Muscle layer of duodenum (tissue), 2 donors: ENCODE measurements around the gene ICA1.

ENCODE experiments used
- H3K27ac ChIP-seq: one replicate; pipeline ENCODE4 v1.7.0; 2013; ENCODE audit warnings: mild to moderate bottlenecking, low read length
- H3K27me3 ChIP-seq: one replicate; pipeline ENCODE4 v1.7.0; 2013; ENCODE audit warnings: low read depth, mild to moderate bottlenecking, control low read depth, low read length
- H3K36me3 ChIP-seq, 2 donors: one replicate each; pipeline ENCODE4 v1.7.0; 2013; ENCODE audit warnings: low read length in 2 of 2, control low read depth in 1 of 2, mild to moderate bottlenecking in 1 of 2; ENCODE audit not compliant: insufficient read depth in 2 of 2, control insufficient read depth in 1 of 2
- H3K4me1 ChIP-seq, 2 donors: one replicate each; pipeline ENCODE4 v1.7.0; 2013; ENCODE audit warnings: low read length in 2 of 2, mild to moderate bottlenecking in 2 of 2, control low read depth in 1 of 2, moderate library complexity in 1 of 2; ENCODE audit not compliant: insufficient read depth in 2 of 2, control insufficient read depth in 1 of 2
- H3K4me3 ChIP-seq, 2 donors: one replicate each; pipeline ENCODE4 v1.7.0; 2013; ENCODE audit warnings: low read length in 2 of 2, low read depth in 1 of 2, mild to moderate bottlenecking in 1 of 2
- H3K9me3 ChIP-seq, 2 donors: one replicate each; pipeline ENCODE4 v1.7.0; 2013; ENCODE audit warnings: low read length in 2 of 2, control low read depth in 1 of 2, mild to moderate bottlenecking in 1 of 2; ENCODE audit not compliant: control insufficient read depth in 1 of 2
- donor health status: healthy.

The ICA1 gene

DNA sequence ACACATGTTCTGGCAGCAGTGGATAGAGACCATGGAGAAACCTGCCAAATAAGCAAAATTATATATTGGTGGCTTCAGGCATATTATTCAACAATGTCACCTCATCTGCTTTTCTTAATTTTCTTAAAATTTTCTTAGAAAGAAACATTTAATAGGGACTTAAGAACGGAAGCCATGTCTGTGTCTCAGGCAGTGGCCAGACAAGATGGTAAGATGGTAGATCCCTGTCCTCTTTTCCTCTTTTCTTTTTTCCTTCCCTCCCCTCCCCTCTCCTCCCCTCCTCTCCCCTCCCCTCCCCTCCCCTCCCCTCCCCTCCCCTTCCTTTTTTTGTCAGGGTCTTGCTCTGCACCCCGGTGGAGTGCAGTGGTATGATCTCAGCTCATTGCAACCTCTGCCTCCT is 24.2 kb upstream of the ICA1 start:
- Histone ChIP-seq H3K27ac (no peak overlapping the region), H3K9me3 (no peaks in the 10 kb centered on the region), H3K4me3 (no peak overlapping the region), H3K27me3 (no peaks in the 10 kb centered on the region), H3K36me3 (no peaks in the 10 kb centered on the region), H3K4me1 (no peaks in the 10 kb centered on the region)

DNA sequence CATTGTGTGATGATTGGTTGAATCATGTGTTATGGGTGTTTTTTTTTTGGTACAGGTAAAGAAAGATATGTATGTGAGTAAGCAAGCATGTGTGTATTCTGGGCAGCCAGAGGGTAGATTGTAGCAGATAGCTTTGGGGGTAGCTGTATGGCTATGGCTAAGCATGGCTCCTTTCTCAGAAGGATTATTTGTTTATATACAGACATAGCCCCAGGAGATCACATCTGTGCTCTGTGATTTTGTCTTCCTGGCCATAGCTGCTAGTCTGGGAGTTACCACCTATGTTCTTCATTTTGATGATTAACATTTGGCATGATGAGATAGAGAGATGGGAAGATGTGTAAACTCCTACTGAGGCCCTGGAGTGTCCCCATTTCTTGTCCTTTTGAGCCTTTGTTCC is 23.2 kb upstream of the ICA1 start:
- H3K9me3 ChIP-seq, result no peaks in the 10 kb centered on the region
- no peaks in the 10 kb centered on the region for H3K4me1 ChIP-seq
- H3K36me3 ChIP-seq, result no peaks in the 10 kb centered on the region
- no peaks in the 10 kb centered on the region for H3K27me3 ChIP-seq
- no peak overlapping the region for H3K27ac ChIP-seq
- H3K4me3 ChIP-seq, result no peak overlapping the region

DNA sequence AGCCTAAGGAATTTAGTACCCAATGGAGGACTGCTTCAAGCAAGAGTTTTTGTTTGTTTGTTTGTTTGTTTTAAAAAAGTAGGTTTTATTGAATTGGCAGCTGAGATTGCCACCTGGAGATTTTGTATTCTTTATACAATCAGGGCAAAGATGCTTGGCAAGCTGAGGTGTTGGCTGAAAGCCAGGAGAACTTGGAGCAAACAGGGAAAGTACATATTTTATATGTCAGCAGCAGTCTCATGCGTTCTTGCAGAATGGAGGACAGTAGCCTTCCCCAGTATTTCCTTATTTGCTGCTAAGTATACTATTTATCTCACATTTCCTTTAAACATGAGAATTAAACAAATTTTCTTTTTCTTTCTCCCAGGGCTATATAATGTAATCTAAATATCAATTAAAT is 22.6 kb upstream of the ICA1 start:
- no peaks in the 10 kb centered on the region for H3K27me3 ChIP-seq
- H3K9me3 ChIP-seq, result no peaks in the 10 kb centered on the region
- no peak overlapping the region for H3K27ac ChIP-seq
- H3K36me3 ChIP-seq, result no peaks in the 10 kb centered on the region
- no peaks in the 10 kb centered on the region for H3K4me1 ChIP-seq
- no peak overlapping the region for H3K4me3 ChIP-seq

DNA sequence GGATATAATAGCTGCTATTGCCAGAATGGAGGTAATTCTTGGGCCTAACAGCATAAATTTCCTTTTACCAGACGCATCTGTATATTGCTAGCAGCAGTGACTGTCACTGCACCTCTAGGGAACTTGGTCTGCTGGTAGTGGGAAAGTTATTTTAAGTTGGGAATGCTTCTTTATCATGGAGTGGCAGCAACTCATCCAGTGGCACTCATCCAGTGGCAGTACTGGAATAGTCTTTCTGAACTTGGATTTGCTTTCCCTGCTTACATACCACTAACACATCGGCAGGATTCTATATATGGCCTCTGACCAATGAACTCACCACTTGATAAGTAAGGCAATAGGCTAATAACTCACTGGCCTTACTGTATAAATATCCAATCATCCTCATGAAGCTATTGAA is 22.0 kb upstream of the ICA1 start:
- Histone ChIP-seq H3K36me3 (no peaks in the 10 kb centered on the region), H3K9me3 (no peaks in the 10 kb centered on the region), H3K4me1 (no peaks in the 10 kb centered on the region), H3K27ac (no peak overlapping the region), H3K4me3 (no peak overlapping the region), H3K27me3 (no peaks in the 10 kb centered on the region)

DNA sequence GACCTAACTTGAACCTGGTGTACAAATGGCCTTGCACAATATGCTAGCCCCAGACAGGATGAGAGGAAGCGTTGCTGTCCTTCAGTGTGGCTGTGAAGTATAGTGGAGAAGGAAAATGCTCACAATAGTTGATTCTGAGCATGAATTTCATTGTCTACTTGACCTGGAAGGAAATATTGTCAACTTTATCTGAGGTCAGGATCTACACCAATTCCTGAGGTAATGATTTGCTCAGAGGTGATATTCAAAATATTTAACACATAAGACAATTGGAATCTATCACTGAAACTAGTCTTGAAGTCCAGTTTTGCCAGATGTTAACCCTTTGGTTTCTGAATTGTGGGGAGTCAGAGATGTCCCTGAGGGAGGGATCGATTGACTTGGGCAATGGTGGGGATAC is 20.9 kb upstream of the ICA1 start:
- H3K27ac ChIP-seq, result no peak overlapping the region
- no peaks in the 10 kb centered on the region for H3K4me1 ChIP-seq

DNA sequence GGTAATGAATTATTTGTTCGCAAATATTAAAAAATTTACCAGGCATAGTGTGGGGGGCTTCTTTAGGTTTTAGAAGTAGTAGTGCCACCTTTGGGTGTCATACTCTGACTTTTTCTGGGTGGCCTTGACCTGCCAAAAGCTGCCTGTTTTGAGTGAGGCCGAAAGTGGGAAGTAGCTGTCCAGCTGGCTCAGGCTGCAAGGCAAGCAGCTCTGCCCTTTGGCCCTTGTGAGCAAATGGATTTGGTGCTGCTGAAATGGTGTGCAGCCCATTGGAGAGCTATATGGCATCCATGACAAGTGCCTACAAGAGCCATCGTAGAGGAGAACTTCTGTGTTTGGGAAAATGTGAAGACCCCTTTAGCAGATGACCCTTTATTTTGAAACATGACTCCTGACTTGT is 20.2 kb upstream of the ICA1 start:
- H3K27me3 ChIP-seq, result no peaks in the 10 kb centered on the region
- no peak overlapping the region for H3K4me3 ChIP-seq
- H3K4me1 ChIP-seq, result no peaks in the 10 kb centered on the region
- no peaks in the 10 kb centered on the region for H3K36me3 ChIP-seq
- no peak overlapping the region for H3K27ac ChIP-seq
- H3K9me3 ChIP-seq, result no peaks in the 10 kb centered on the region

More for the DNA sequence above, 20.9 kb upstream of the ICA1 start:
- Histone ChIP-seq H3K9me3 (no peaks in the 10 kb centered on the region), H3K27me3 (no peaks in the 10 kb centered on the region), H3K4me3 (no peak overlapping the region), H3K36me3 (no peaks in the 10 kb centered on the region)

DNA sequence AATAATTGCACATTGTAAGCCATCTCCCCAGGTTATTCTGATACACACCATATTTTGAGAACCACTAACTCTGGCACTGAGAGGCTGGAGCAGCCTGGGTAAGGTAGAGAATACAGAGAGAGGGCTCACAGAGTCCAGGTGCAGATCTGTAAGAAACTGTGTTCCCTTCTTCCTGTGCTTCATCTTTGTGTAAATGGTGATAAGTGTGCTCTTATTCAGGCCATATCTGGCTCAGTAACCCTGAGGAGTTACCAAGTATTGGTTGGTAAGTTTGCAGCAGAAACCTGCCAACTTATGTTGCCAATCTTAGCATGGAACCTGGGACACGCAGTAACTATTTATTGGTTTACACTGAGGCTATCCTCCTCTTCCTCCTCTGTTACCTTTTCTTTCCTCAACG is 16.2 kb upstream of the ICA1 start:
- H3K27ac ChIP-seq, result no peak overlapping the region
- H3K4me1 ChIP-seq, result no peaks in the 10 kb centered on the region
- H3K4me3 ChIP-seq, result no peak overlapping the region

DNA sequence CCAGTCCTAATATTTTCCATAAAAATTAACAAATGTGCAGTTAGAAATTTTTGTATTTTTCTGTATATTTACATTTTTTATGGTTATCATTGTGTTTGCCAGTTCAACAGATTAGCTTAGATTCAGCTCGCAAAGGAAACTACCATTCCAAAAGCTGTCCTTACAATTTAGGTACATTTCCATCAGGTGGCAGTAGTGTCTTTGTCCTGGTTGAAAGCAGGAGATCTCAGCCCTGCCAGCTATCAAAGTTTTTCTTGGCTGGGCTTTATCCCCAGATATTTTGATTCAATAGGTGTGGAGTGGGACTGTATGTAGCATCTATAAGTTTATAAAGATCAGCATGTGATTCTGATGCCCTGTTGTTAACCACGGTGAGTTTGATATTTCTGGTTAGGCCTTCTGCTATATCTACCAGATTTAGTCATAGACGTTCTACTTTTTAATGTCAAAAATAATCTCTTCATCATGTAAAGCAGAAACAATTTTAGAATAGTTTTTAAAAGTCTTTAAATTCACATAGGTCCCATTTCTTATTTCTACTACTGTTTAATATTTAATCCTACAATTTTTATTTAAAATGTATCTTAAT is 15.5 kb upstream of the ICA1 start:
- Histone ChIP-seq H3K4me3 (no peak overlapping the region), H3K4me1 (no peaks in the 10 kb centered on the region), H3K27me3 (no peaks in the 10 kb centered on the region), H3K9me3 (no peaks in the 10 kb centered on the region), H3K27ac (no peak overlapping the region), H3K36me3 (no peaks in the 10 kb centered on the region)

More for the DNA sequence above, 16.2 kb upstream of the ICA1 start:
- H3K36me3 ChIP-seq, result no peaks in the 10 kb centered on the region
- H3K9me3 ChIP-seq, result no peaks in the 10 kb centered on the region
- H3K27me3 ChIP-seq, result no peaks in the 10 kb centered on the region

DNA sequence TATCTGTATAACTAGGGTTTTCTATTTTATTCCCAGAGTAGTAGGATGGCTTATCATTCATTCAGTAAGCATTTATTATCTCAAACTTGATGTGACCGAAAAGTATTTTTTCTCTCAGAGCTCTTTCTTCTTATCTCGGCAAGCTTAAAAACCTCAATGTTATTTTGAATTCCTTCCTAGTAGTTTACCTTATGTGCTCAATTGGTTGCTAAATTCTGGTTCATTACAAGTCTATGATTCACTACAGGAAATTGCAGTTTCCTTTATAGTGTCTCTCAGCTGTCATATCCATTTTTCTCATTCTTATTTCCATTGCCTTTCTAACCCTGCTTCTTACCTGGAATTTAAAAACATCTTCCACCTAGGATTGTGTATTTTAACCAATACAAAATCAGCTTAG is 12.6 kb upstream of the ICA1 start:
- H3K36me3 ChIP-seq, result no peaks in the 10 kb centered on the region
- no peaks in the 10 kb centered on the region for H3K9me3 ChIP-seq
- H3K4me1 ChIP-seq, result no peaks in the 10 kb centered on the region
- H3K4me3 ChIP-seq, result no peak overlapping the region
- H3K27me3 ChIP-seq, result no peaks in the 10 kb centered on the region
- H3K27ac ChIP-seq, result no peak overlapping the region

DNA sequence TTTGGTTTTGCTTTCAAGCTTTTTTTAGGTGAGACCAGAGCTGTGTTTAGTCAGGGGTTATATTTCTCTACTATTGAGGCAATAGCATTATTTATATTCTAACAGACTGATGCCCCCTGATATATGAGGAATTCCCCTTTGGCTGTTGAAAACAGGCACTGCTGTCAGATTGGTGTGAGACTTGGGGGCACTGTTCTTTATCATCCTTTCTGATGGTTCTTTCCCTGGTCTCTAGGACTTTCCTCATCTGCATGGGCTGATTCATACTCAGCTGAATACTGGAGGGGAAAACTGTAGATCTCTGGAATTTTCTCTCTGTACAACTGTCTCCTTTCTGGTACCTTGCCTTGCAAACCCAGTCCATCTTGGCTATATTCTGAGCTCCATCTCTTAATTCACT is 10.0 kb upstream of the ICA1 start:
- Histone ChIP-seq H3K36me3 (no peaks in the 10 kb centered on the region), H3K27me3 (no peaks in the 10 kb centered on the region), H3K9me3 (no peaks in the 10 kb centered on the region), H3K4me1 (no peaks in the 10 kb centered on the region), H3K4me3 (no peak overlapping the region), H3K27ac (no peak overlapping the region)

DNA sequence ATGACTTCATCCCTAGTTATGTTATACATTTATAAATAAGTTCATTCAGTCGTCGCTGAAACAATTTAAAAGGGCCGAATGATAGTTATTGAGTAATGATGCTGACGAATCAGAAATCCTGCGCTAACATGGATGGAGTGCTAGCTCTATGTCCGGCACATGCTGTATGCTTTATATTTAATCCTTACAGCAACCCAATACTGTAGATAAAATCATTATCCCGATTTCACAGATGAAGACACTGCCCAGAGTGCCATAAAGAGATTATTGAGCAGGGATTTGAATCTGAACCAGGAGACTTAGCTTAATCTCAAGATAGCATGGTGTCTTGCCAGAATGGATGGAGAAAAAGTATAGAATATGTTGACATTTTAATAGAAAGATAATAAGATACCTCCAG is 1.1 kb upstream of the ICA1 start:
- H3K9me3 ChIP-seq, result no peaks in the 10 kb centered on the region
- no peaks in the 10 kb centered on the region for H3K36me3 ChIP-seq
- peak overlapping the region; percentile 58 for H3K27ac ChIP-seq
- peaks cover 0 to 12% of the 10 kb centered on the region in 2 donors for H3K4me1 ChIP-seq
- peak overlapping the region in 1 of 2 donors; percentile 56 for H3K4me3 ChIP-seq
- no peaks in the 10 kb centered on the region for H3K27me3 ChIP-seq

DNA sequence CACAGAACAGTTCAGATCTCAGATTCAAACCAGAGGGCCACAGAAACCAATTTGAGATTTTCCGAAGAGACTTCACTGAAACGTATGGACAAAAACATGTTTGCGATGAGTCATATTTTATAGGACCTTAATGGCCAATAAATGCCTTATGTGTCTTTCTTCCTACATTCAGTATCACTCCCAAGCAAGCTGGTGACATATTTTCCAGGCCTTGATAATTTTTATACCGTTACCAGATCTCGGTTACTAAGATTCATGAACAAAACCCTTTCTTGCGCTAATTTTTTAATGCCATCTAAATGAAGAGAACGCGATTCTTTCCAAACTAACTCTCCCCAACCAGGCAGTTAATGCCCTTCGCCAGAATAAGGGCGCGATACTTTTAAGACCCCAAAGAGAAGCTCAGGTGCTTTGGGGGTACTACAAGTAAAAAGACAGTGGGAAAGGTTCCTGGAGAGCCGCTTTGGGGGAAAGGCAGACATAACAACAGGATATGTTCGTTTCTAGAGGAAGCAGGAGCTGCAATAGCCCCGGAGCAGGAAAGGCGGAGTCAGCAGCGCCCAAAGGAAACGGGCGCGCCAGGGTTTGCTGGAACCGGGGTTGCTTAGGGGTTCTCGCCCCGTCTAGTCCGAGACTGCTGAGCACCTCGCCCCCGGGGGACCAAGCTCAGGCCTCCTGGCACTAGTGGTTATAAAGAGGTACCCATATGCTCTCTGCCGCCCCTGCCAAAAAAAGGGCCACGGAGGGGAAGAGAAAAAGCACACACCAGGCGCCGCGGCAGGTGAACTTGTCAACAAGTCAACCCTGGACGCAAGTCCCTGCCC is 884 bp downstream of the ICA1 start:
- no peaks in the 10 kb centered on the region for H3K36me3 ChIP-seq
- peaks cover 0 to 12% of the 10 kb centered on the region in 2 donors for H3K4me1 ChIP-seq
- peak overlapping the region; percentile 61 to 79 for H3K4me3 ChIP-seq
- no peaks in the 10 kb centered on the region for H3K27me3 ChIP-seq
- H3K9me3 ChIP-seq, result no peaks in the 10 kb centered on the region
- H3K27ac ChIP-seq, result peak overlapping the region; percentile 67
